K562 (cell line): Measurements from ENCODE around the gene FAM167B. TPM values are rescaled to one million over a fixed set of nuclear protein-coding genes. Genes with fewer than 3 reads are reported as not detected.

Source experiments
- ARID3A ChIP-seq: IDR thresholded peaks from 2 replicates; pipeline ENCODE4 v1.6.1; 2012; ENCODE audit warnings: low read depth, low read length, improper control_type of control experiment, borderline replicate concordance
- CBFA2T2 ChIP-seq: fragments of 450-650 bp; conservative IDR thresholded peaks from 2 replicates; pipeline ENCODE4 v1.6.1; 2017; ENCODE audit warnings: mild to moderate bottlenecking
- ETS1 ChIP-seq: conservative IDR thresholded peaks from 2 replicates; pipeline ENCODE4 v1.6.1; 2011; ENCODE audit warnings: low read depth, mild to moderate bottlenecking, low read length; ENCODE audit not compliant: control insufficient read depth
- ETV6 ChIP-seq, 3 experiments: fragments of 150-350 bp in 1 of 3; sonication (generic) in 1 of 3; formaldehyde crosslinking in 1 of 3; IDR thresholded peaks; 2 replicates each; pipeline versions ENCODE4 v1.6.1 to v1.8.0; 2014 to 2022; ENCODE audit warnings: borderline replicate concordance in 2 of 3, low read depth in 2 of 3, antibody characterized with exemption in 1 of 3, low read length in 1 of 3, mild to moderate bottlenecking in 1 of 3, missing genetic modification reagents in 1 of 3
- FOXO4 ChIP-seq: fragments of 450-650 bp; formaldehyde crosslinking; IDR thresholded peaks from 2 replicates; pipeline ENCODE4 v1.4.0; 2020; ENCODE audit warnings: mild to moderate bottlenecking, moderate library complexity
- GTF3C2 ChIP-seq: IDR thresholded peaks from 3 replicates; pipeline ENCODE4 v1.6.1; 2011; ENCODE audit warnings: borderline replicate concordance, mild to moderate bottlenecking, moderate library complexity; ENCODE audit not compliant: insufficient read length; ENCODE audit errors: extremely low read depth
- MECOM ChIP-seq: fragments of 250-450 bp; sonication (Bioruptor Pico); IDR thresholded peaks from 2 replicates; pipeline ENCODE4 v1.8.0; 2022; ENCODE audit warnings: inconsistent platforms
- PHF20 ChIP-seq: fragments of 450-650 bp; IDR thresholded peaks from 2 replicates; pipeline ENCODE4 v1.6.1; 2018; ENCODE audit not compliant: partially characterized antibody
- POLR2A ChIP-seq: fragments of 450-650 bp; conservative IDR thresholded peaks from 2 replicates; pipeline ENCODE4 v1.6.1; 2016
- RBM34 ChIP-seq: fragments of 200-400 bp; formaldehyde crosslinking; IDR thresholded peaks from 2 replicates; pipeline ENCODE4 v1.6.1; 2018; ENCODE audit warnings: low read length, borderline replicate concordance; ENCODE audit not compliant: insufficient read depth
- SP2 ChIP-seq: IDR thresholded peaks from 2 replicates; pipeline ENCODE4 v1.6.1; 2011; ENCODE audit warnings: mild to moderate bottlenecking, low read depth, low read length, moderate library complexity; ENCODE audit not compliant: poor library complexity, severe bottlenecking; ENCODE audit errors: extremely low read depth
- YBX1 ChIP-seq: fragments of 450-650 bp; IDR thresholded peaks from 2 replicates; pipeline ENCODE4 v1.7.1; 2016; ENCODE audit warnings: mild to moderate bottlenecking
- ZFP36 ChIP-seq: fragments of 150-350 bp; IDR thresholded peaks from 2 replicates; pipeline ENCODE4 v1.6.1; 2018; ENCODE audit warnings: low read length, low read depth; ENCODE audit not compliant: partially characterized antibody
- ZNF282 ChIP-seq: sonication (generic); formaldehyde crosslinking; IDR thresholded peaks from 2 replicates; pipeline ENCODE4 v1.8.1; 2023; ENCODE audit warnings: missing genetic modification reagents
- ZNF398 ChIP-seq: fragments of 250-450 bp; sonication (Bioruptor Pico); IDR thresholded peaks from 2 replicates; pipeline ENCODE4 v1.8.0; 2021; ENCODE audit warnings: moderate library complexity, mild to moderate bottlenecking, inconsistent platforms
- ZNF583 ChIP-seq: fragments of 250-450 bp; sonication (Bioruptor Pico); IDR thresholded peaks from 2 replicates; pipeline ENCODE4 v1.4.0; 2020
- ZNF766 ChIP-seq: fragments of 200-800 bp; sonication (Bioruptor generic); conservative IDR thresholded peaks from 2 replicates; pipeline ENCODE4 v1.6.1; 2016; ENCODE audit warnings: missing genetic modification characterization, missing compliant biosample characterization
- polyA plus RNA-seq, 8 experiments: library from polyadenylated mRNA; depleted of rRNA in 4 of 8; stranded (reverse) in 5 of 8; unstranded in 3 of 8; fragments of >200 nt; fragmentation: Nextera tagmentation in 2 of 8; fragmentation: Illumina TruSeq in 1 of 8; extraction: Ambion mirVana in 2 of 8; extraction: Trizol in 1 of 8; gene quantifications; 2 replicates each; pipeline versions ENCODE4 v1.2.1 to v1.2.3, GENCODE V29; 2011 to 2014; ENCODE audit warnings: inconsistent platforms in 1 of 8, missing spikeins in 1 of 8
- total RNA-seq, 7 experiments: library from RNA; depleted of rRNA in 6 of 7; stranded (reverse); fragments of >200 nt in 6 of 7; fragmentation: Illumina TruSeq in 2 of 7; extraction: Trizol in 2 of 7; gene quantifications; 2 replicates each; pipeline versions ENCODE4 v1.2.1 to v1.2.3, GENCODE V29; 2011 to 2021; ENCODE audit warnings: low replicate concordance in 1 of 7

FAM167B gene
- total and polyA plus RNA-seq, 9 of the 15 experiments (the other 6 are each of a cell fraction or from before 2014, with no cell fraction given) = not detected

- no peak for TF ChIP-seq FOXO4
- TF ChIP-seq ZNF398 (CRISPR knock-in tag) = no peak
- no peak for TF ChIP-seq RBM34
- no peak for TF ChIP-seq ETV6 (IDR thresholded peaks at IDR 0.05; ENCODE audit: borderline replicate concordance in 1 of 2, low read depth in 2 of 2, low read length in 1 of 2)
- no peak for TF ChIP-seq ETV6 (CRISPR knock-in tag; IDR thresholded peaks at IDR 0.05; ENCODE audit: borderline replicate concordance)
- TF ChIP-seq CBFA2T2 = no peak
- TF ChIP-seq ETS1 = peak; percentile 43; the same call in 1 of the 2 replicates
- TF ChIP-seq ZFP36 = no peak
- no peak for TF ChIP-seq GTF3C2
- no peak for TF ChIP-seq ZNF282 (CRISPR knock-in tag)
- TF ChIP-seq MECOM (CRISPR knock-in tag) = no peak
- no peak for TF ChIP-seq ARID3A
- no peak for TF ChIP-seq SP2
- TF ChIP-seq PHF20 = no peak
- peak; percentile 38; the same call in 1 of the 2 replicates for TF ChIP-seq POLR2A
- 0 out of 2 replicates have a peak, but pooled peaks have one; percentile 20 for TF ChIP-seq ZNF766 (CRISPR knock-in tag)
- no peak for TF ChIP-seq YBX1
- 0 out of 2 replicates have a peak, but pooled peaks have one; percentile 54 for TF ChIP-seq ZNF583 (CRISPR knock-in tag)
Measured at GRCh38 chr1:32200226-32201010, 46.6 kb upstream of the FAM167B start, which contains the start of gene CCDC28B (continued).
